ENCODE results near the gene TRIM44.
"Not testable (repeated sequence)": the region's sequence is repeated elsewhere in the genome, so short reads cannot be mapped to it uniquely, and the experiment has no call there.

The TRIM44 gene

GRCh38 chr11:35815556-35816315, 153.2 kb downstream of the TRIM44 start:
- DNase-seq (ENCODE audit: low read depth): no peak

- no peak for DNase-seq (ENCODE audit: low read depth)
These were observed 158.0 kb downstream of the TRIM44 start for GRCh38 chr11:35820614-35821013.

- no peak for DNase-seq (ENCODE audit: low read depth)
These were observed 160.4 kb downstream of the TRIM44 start for GRCh38 chr11:35822815-35823495.

GRCh38 chr11:35823742-35824298, 161.2 kb downstream of the TRIM44 start:
- DNase-seq (ENCODE audit: low read depth): no peak

GRCh38 chr11:35825386-35825785, 162.8 kb downstream of the TRIM44 start:
- no peak for DNase-seq (ENCODE audit: low read depth)

GRCh38 chr11:35826006-35826405, 163.4 kb downstream of the TRIM44 start:
- DNase-seq (ENCODE audit: low read depth): no peak

GRCh38 chr11:35826949-35827348, 164.4 kb downstream of the TRIM44 start:
- no peak for DNase-seq (ENCODE audit: low read depth)

- no peak for DNase-seq (ENCODE audit: low read depth)
These were observed 173.6 kb downstream of the TRIM44 start for GRCh38 chr11:35836205-35836604.

GRCh38 chr11:35838071-35838470, 175.5 kb downstream of the TRIM44 start:
- DNase-seq (ENCODE audit: low read depth): no peak

GRCh38 chr11:35838697-35839367, 176.3 kb downstream of the TRIM44 start:
- not testable (repeated sequence) for DNase-seq (ENCODE audit: low read depth)

GRCh38 chr11:35839368-35840161, 177.0 kb downstream of the TRIM44 start:
- DNase-seq (ENCODE audit: low read depth): no peak

GRCh38 chr11:35841733-35842132, 179.2 kb downstream of the TRIM44 start:
- no peak for DNase-seq (ENCODE audit: low read depth)

- no peak for DNase-seq (ENCODE audit: low read depth)
These were observed 180.4 kb downstream of the TRIM44 start for GRCh38 chr11:35842958-35843357.

GRCh38 chr11:35844579-35844978, 182.0 kb downstream of the TRIM44 start:
- DNase-seq (ENCODE audit: low read depth): no peak

- DNase-seq (ENCODE audit: low read depth): no peak
These were observed 183.3 kb downstream of the TRIM44 start for GRCh38 chr11:35845860-35846259.

- DNase-seq (ENCODE audit: low read depth): no peak
These were observed 184.3 kb downstream of the TRIM44 start for GRCh38 chr11:35846874-35847273.

- DNase-seq (ENCODE audit: low read depth): no peak
These were observed 184.9 kb downstream of the TRIM44 start for GRCh38 chr11:35847473-35847872.

- no peak for DNase-seq (ENCODE audit: low read depth)
These were observed 186.0 kb downstream of the TRIM44 start for GRCh38 chr11:35848616-35849015.

GRCh38 chr11:35850191-35850590, 187.6 kb downstream of the TRIM44 start:
- no peak for DNase-seq (ENCODE audit: low read depth)

- DNase-seq (ENCODE audit: low read depth): no peak
These were observed 188.8 kb downstream of the TRIM44 start for GRCh38 chr11:35851342-35851741.

- no peak for DNase-seq (ENCODE audit: low read depth)
These were observed 189.5 kb downstream of the TRIM44 start for GRCh38 chr11:35852056-35852455.

GRCh38 chr11:35853971-35854370, 191.4 kb downstream of the TRIM44 start:
- no peak for DNase-seq (ENCODE audit: low read depth)
